ENCODE measurements around the gene LYSMD4. TPM values are rescaled to one million over a fixed set of nuclear protein-coding genes. Genes with fewer than 3 reads are reported as not detected.

The LYSMD4 gene
- total RNA-seq, 1 experiment from 2014 or later, result 11.6 TPM

GRCh38 chr15:99707473-99708270 is 25.6 kb downstream of the LYSMD4 start:
- 0 out of 2 replicates have a peak overlapping the region, but pooled peaks have one; percentile 12 for H3K27ac ChIP-seq
- no peaks in the 10 kb centered on the region for H3K9me3 ChIP-seq (replicated peaks)
- H3K4me3 ChIP-seq, result no peak overlapping the region
- H3K4me1 ChIP-seq (replicated peaks), result peaks cover 38% of the 10 kb centered on the region
- DNase-seq (ENCODE audit: low read depth in 1 of 2, low spot score in 2 of 2), result no peak
- peaks cover 25% of the 10 kb centered on the region for H3K36me3 ChIP-seq
- no peaks in the 10 kb centered on the region for H3K27me3 ChIP-seq (replicated peaks)

- Histone ChIP-seq H3K4me1 (replicated peaks) (peaks cover 38% of the 10 kb centered on the region), H3K4me3 (no peak overlapping the region)
- DNase-seq (ENCODE audit: low read depth in 1 of 2, low spot score in 2 of 2), result no peak
Measured at GRCh38 chr15:99706557-99707303, 26.5 kb downstream of the LYSMD4 start.

GRCh38 chr15:99704444-99704838 is 28.8 kb downstream of the LYSMD4 start:
- H3K4me3 ChIP-seq, result no peak overlapping the region
- H3K27ac ChIP-seq, result peak overlapping the region; percentile 83
- DNase-seq (ENCODE audit: low read depth in 1 of 2, low spot score in 2 of 2), result peak in 1 of 2 experiments; percentile 78
- no peaks in the 10 kb centered on the region for H3K27me3 ChIP-seq (replicated peaks)
- H3K4me1 ChIP-seq (replicated peaks), result peaks cover 37% of the 10 kb centered on the region
- no peaks in the 10 kb centered on the region for H3K36me3 ChIP-seq
- no peaks in the 10 kb centered on the region for H3K9me3 ChIP-seq (replicated peaks)

More at GRCh38 chr15:99706557-99707303, 26.5 kb downstream of the LYSMD4 start:
- Histone ChIP-seq H3K36me3 (peaks cover 15% of the 10 kb centered on the region), H3K27ac (no peak overlapping the region), H3K9me3 (replicated peaks) (no peaks in the 10 kb centered on the region), H3K27me3 (replicated peaks) (no peaks in the 10 kb centered on the region)

- no peaks in the 10 kb centered on the region for H3K36me3 ChIP-seq
- peak in 1 of 2 experiments; percentile 90 for DNase-seq (ENCODE audit: low read depth in 1 of 2, low spot score in 2 of 2)
- H3K4me1 ChIP-seq (replicated peaks), result peaks cover 31% of the 10 kb centered on the region
- H3K27me3 ChIP-seq (replicated peaks), result no peaks in the 10 kb centered on the region
- H3K27ac ChIP-seq, result peak overlapping the region; percentile 83
- no peaks in the 10 kb centered on the region for H3K9me3 ChIP-seq (replicated peaks)
- peak overlapping the region; percentile 0; the same call in 1 of the 2 replicates for H3K4me3 ChIP-seq
Measured at GRCh38 chr15:99703603-99704443, 29.4 kb downstream of the LYSMD4 start.

GRCh38 chr15:99702895-99703602 is 30.2 kb downstream of the LYSMD4 start:
- Histone ChIP-seq H3K4me1 (replicated peaks) (peaks cover 23% of the 10 kb centered on the region), H3K27me3 (replicated peaks) (no peaks in the 10 kb centered on the region), H3K36me3 (no peaks in the 10 kb centered on the region), H3K4me3 (no peak overlapping the region; the same call in 1 of the 2 replicates), H3K9me3 (replicated peaks) (no peaks in the 10 kb centered on the region), H3K27ac (peak overlapping the region; percentile 83)
- no peak for DNase-seq (ENCODE audit: low read depth in 1 of 2, low spot score in 2 of 2)

- no peak overlapping the region for H3K27ac ChIP-seq
- no peaks in the 10 kb centered on the region for H3K9me3 ChIP-seq (replicated peaks)
- H3K27me3 ChIP-seq (replicated peaks), result no peaks in the 10 kb centered on the region
- peaks cover 20% of the 10 kb centered on the region for H3K36me3 ChIP-seq
- no peak overlapping the region for H3K4me3 ChIP-seq
- DNase-seq (ENCODE audit: low read depth in 1 of 2, low spot score in 2 of 2), result no peak
- no peaks in the 10 kb centered on the region for H3K4me1 ChIP-seq (replicated peaks)
Measured at GRCh38 chr15:99696096-99696495, 37.1 kb downstream of the LYSMD4 start.

- Histone ChIP-seq H3K27ac (no peak overlapping the region), H3K36me3 (peaks cover 34% of the 10 kb centered on the region), H3K27me3 (replicated peaks) (no peaks in the 10 kb centered on the region), H3K4me3 (no peak overlapping the region), H3K9me3 (replicated peaks) (no peaks in the 10 kb centered on the region), H3K4me1 (replicated peaks) (no peaks in the 10 kb centered on the region)
- no peak for DNase-seq (ENCODE audit: low read depth in 1 of 2, low spot score in 2 of 2)
Measured at GRCh38 chr15:99692825-99693224, 40.4 kb downstream of the LYSMD4 start.

GRCh38 chr15:99686290-99686689 is 46.9 kb downstream of the LYSMD4 start:
- H3K36me3 ChIP-seq, result peaks cover 18% of the 10 kb centered on the region
- no peak overlapping the region for H3K4me3 ChIP-seq
- no peaks in the 10 kb centered on the region for H3K27me3 ChIP-seq (replicated peaks)
- DNase-seq (ENCODE audit: low read depth in 1 of 2, low spot score in 2 of 2), result no peak
- no peaks in the 10 kb centered on the region for H3K4me1 ChIP-seq (replicated peaks)
- H3K9me3 ChIP-seq (replicated peaks), result no peaks in the 10 kb centered on the region
- H3K27ac ChIP-seq, result no peak overlapping the region

GRCh38 chr15:99683000-99683670 is 50.1 kb downstream of the LYSMD4 start:
- Histone ChIP-seq H3K27ac (no peak overlapping the region), H3K27me3 (replicated peaks) (no peaks in the 10 kb centered on the region), H3K9me3 (replicated peaks) (no peaks in the 10 kb centered on the region), H3K4me3 (no peak overlapping the region), H3K4me1 (replicated peaks) (no peaks in the 10 kb centered on the region), H3K36me3 (peaks cover 8% of the 10 kb centered on the region; the same call in 1 of the 2 replicates)
- DNase-seq (ENCODE audit: low read depth in 1 of 2, low spot score in 2 of 2), result no peak

GRCh38 chr15:99682455-99682854 is 50.8 kb downstream of the LYSMD4 start:
- DNase-seq (ENCODE audit: low read depth in 1 of 2, low spot score in 2 of 2), result no peak
- no peak overlapping the region for H3K27ac ChIP-seq
- H3K36me3 ChIP-seq, result peaks cover 10% of the 10 kb centered on the region; the same call in 1 of the 2 replicates

GRCh38 chr15:99681990-99682389 is 51.2 kb downstream of the LYSMD4 start:
- Histone ChIP-seq H3K4me1 (replicated peaks) (no peaks in the 10 kb centered on the region), H3K4me3 (no peak overlapping the region), H3K27me3 (replicated peaks) (no peaks in the 10 kb centered on the region), H3K27ac (no peak overlapping the region), H3K9me3 (replicated peaks) (no peaks in the 10 kb centered on the region), H3K36me3 (peaks cover 7% of the 10 kb centered on the region; the same call in 1 of the 2 replicates)
- no peak for DNase-seq (ENCODE audit: low read depth in 1 of 2, low spot score in 2 of 2)

More at GRCh38 chr15:99682455-99682854, 50.8 kb downstream of the LYSMD4 start:
- no peaks in the 10 kb centered on the region for H3K27me3 ChIP-seq (replicated peaks)
- no peaks in the 10 kb centered on the region for H3K9me3 ChIP-seq (replicated peaks)
- no peaks in the 10 kb centered on the region for H3K4me1 ChIP-seq (replicated peaks)
- H3K4me3 ChIP-seq, result no peak overlapping the region

- H3K27ac ChIP-seq, result no peak overlapping the region
- H3K36me3 ChIP-seq, result peaks cover 11% of the 10 kb centered on the region; the same call in 1 of the 2 replicates
- no peak overlapping the region for H3K4me3 ChIP-seq
- no peaks in the 10 kb centered on the region for H3K9me3 ChIP-seq (replicated peaks)
- no peak for DNase-seq (ENCODE audit: low read depth in 1 of 2, low spot score in 2 of 2)
- no peaks in the 10 kb centered on the region for H3K4me1 ChIP-seq (replicated peaks)
- H3K27me3 ChIP-seq (replicated peaks), result no peaks in the 10 kb centered on the region
Measured at GRCh38 chr15:99680276-99680675, 53.0 kb downstream of the LYSMD4 start.

Measured in SJSA1 (cell line).